ENCODE measurements around the gene FAM199X.

Gene FAM199X

DNA sequence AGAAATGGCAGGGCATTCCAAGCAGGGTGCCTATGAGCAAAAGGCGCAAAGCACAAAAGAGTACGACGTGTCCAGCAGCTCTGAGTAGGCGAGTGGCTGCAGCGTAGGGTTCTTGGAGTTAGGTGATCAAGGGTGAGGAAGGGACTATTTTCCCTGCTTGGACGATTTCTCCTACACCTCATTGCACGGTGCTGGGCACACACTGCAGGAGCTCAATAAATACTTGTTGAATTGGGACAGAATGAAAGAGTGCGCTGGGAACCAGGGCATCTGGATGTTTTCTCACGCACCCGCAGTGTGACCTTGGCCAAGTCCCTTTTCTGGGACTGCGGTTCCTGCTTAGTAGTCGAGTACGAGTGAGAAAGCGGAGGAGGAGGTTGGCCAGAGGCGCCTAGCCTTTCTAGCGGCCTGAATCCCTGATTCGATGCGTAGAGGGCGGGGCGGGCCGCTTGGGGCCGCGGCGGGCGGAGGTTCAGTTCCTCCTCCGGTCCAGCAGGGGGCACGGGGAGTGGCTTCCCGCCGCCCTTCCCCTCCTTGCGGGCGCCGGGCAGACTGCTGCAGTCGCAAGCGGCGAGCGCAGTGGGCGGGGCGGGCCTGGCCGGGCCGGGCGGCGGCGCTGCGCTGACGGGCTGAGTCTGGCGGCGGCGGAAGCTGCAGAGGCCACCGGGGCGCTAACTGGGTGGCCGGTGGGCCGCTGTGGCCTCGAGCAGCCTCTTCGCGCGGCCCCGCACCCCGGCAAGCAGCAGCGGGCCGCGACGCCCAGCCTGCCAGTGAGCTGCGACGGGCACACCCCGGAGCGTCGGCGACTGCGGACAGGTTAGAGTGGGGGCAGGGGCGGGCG is at the start of gene FAM199X:
Gene FAM199X, plus strand, starts transcription at position 560 of the 841 bp plus-strand sequence. CDS start 333 bp downstream, outside the sequence.
- DNase-seq: peak; percentile 1 to 86 (median 66)

DNA sequence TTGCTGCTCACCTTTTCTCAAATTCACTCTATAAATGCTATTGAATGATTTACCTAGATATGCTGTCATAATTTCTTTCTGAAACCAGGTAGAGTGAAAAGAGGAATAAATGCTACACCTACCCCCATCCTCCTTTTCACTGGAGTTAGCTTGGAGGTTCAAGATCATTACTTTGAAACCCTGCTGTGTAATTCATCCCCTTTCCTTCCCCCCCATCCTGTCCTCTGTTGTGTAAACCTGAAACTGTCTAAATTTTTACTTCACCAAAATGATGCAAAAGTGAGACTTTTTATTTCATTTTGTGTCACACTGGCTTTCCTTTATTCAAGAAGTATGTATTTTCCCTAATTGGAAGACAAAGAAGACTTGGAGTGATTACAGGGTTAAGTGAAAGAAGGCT is 48.5 kb upstream of the FAM199X start:
- no peak for DNase-seq

DNA sequence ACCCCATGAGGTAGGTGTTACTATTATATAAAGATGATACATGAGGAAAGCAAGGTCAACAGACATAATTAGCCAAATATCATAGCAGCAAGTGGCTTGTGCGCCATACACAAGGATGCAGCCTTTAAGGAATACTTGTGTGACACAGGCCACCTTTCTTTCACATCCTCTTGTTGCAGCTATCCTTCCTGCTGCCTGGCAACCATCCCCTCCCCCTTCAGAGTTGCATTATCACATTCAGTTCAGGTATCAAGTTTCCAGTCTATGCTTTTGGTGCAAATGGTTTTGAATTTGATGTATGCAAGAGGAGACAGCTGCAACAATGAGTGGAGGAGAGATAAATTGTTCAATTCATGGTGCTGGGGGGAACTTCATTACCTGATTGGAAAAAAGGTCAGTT is 47.5 kb upstream of the FAM199X start:
- no peak for DNase-seq

DNA sequence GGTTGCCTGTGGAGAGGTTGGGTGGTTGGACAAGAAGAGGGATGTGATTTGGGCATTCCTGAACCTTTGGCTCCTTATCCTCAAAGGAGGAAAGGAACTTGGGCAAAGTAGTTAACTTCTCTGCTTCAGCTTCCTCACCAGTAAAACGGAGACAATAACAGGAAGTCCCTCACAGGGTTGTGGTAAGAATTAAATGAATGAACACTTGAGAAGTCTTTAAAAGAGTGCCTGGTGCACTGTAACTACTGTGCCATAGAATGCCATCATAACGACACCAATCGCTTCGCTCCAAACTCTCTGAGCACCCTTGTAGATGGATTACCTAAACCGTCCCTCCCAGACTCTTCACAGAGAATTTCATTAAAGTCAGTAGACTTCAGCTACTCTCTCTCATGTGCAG is 43.4 kb upstream of the FAM199X start:
- no peak for DNase-seq

DNA sequence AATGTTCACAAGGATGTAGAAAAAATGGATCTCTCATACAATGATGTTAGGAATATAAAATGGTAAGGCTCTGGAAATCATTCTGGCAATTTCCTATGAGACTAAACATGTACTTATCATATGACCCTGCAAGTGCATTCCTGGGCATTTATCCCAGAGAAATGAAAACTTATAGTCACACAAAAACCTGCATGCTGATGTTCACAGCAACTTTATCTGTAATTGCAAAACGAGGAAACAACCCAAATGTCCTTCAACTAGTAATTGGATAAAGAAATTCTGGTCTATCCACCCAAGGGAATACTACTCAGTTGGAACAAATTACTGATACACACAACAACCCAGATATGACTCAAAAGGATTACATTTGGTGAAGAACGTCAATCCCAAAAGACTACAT is 39.4 kb upstream of the FAM199X start:
- no peak for DNase-seq

DNA sequence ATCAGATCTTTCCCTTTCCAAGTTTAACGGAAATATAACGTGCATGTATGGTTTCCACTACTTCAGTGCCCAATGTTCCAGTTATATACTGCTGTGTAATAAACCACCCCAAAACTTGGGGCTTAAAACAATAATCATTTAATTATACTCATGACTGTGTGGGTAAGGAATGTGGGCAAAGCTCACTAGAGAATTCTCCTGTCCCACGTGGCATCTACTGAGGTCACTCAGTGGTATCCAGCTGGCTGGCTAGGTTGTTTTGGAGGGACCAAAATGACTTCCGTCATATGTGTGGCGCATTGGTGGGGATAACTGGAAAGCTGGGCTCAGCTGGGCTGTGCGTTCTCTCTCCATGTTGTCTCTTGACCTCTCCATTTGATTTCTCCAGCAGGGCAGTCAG is 35.4 kb upstream of the FAM199X start:
- no peak for DNase-seq

DNA sequence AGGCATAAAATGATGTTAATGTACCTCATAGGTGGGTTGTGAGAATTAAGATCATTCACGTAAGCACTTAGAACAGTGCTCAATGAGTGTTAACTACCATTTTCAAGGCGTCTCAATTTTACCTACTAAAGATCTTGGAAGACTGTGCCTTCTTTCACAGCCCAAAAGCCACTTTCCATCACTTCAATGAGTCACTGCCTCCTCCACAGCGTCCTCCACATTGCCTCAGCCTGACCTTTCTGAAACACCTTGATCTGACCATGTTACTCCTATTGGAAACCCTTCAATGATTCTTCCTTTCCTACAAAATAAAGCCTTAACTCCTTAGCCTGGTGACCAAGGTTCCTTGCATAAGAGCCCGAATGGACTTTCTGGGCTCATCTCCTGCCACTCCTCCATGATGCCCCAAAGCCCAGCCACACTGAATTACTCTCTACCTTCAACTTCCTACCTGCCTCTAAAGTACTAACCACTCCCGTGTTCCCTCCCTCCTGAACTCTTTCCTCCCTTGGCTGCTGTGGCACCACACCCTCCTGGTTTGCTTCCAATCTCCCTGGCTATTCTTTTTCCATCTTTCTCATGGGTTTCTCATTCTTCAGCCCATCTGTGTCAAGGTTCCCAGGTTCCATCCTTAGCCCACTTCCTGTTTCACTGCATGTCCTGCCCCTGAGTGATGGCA is 31.5 kb upstream of the FAM199X start:
- no peak for DNase-seq

DNA sequence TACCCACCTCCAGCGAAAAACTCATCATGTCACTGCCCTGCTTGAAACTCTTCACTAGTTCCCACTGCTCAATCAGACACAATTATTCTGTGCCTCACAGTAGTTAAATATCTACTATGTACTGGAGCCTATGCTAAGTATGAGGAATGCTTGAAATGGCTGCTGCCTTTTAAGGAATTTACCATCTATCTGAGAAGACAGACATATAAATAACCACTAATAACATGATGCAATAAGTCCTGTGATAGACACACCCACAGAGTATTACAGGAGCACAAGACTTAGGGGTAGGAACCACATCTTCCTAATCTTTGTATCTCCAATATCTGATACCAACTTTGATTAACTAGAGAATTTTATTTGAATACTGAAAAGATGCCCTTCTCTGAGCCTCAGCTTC is 30.6 kb upstream of the FAM199X start:
- DNase-seq: no peak

DNA sequence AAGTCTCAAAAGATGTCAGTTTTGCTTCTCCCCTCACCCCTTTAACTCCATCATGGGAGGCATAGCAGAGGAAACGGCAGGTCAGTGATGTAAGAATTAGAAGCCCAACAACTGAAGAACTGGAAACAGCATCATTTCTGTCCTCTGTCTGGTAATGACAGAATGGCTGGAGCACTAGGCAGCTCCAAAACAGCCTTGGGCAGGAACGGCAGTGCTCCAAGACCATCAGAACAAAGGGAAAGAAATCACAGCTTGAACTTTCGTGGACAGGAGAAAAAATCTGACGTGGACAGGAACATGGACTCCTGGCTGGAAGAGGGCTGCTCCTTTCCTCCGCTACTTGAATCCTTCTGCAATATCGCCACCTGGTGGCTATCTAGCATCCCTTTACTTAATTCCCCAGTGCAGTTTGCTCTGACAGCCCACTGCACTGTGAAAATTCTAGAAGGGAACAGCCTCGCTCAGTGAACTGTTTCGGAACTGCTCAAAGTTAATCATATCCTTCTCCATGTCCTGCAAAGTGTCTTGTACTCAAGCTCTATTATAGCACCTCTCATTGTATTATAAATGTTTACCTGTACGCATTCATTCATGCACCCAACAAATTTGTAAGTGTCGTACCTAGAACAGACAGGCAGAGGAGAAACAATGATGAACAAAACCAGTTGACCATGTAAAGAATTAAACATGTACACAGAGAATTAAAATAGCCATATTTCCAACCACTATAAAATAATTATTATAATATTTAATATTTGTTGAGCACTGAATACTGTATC is 29.8 kb upstream of the FAM199X start:
- DNase-seq: peak in 44 of 51 donors; percentile 1 to 76 (median 33)

DNA sequence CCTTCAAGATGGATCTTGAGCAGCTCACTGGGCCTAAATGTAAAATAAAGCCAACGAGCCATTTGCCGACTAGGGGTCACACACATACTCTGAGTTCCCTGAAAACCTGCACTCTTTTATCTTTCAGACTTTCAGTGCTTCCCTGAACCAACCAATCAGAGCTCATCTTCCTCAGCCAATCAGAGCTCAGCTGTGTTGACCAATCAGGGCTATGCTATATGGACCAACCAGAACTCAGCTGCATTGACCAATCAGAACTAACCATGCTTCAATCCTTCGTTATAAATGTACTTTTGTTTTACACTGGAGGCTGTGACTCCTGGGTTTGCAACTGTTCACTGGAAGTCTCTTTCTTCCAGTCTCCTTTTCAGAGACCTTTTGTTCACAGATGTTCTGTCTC is 28.8 kb upstream of the FAM199X start:
- DNase-seq: peak in 1 of 51 donors; percentile 3

DNA sequence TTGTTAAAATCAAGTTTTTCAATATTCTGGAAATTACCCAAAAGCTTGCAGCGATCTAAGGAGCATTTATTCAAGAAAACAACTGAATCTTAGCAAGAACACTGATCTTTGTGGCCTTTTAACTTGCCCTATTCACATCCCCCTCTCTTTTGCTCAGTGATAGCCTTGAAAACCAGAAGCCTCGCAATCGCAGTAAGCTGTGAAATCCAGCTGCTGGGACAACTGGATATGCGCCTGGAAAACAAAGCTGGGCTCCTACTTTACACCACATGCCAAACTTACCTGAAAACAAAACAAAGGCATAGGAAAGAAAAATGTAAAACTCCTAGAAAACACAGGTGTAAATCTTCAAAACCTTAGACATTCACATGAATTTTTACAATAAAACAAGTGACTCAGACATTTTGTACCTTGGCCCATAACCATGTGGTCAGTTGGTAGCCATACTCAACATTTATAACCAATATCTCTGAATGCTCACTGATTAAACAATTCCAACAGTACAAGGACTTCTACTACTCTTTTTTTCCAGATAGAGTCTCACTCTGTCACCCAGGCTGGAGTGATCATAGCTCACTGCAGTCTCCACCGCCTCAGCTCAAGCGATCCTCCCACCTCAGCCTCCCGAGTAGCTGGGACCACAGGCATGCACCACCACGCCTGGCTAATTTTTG is 25.0 kb upstream of the FAM199X start:
- no peak for DNase-seq

DNA sequence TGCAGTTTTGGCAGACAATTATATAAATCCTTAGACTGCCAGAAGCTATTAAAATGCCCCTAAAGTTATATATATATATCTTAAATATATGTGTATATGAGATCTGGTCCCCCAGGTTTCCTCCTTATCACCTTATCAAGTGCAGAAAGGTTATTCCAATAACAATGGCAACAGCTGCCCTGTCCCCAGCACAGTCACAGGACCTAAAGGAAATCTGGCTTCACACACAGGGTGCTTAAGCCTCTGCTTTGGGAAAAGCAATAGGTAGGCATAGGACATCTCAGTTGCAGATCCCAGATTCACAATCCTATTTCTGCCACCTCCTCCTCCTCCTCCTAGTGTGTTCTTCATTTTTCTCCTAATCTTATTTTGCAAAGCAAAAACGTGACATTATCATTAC is 15.2 kb upstream of the FAM199X start:
- DNase-seq: no peak

DNA sequence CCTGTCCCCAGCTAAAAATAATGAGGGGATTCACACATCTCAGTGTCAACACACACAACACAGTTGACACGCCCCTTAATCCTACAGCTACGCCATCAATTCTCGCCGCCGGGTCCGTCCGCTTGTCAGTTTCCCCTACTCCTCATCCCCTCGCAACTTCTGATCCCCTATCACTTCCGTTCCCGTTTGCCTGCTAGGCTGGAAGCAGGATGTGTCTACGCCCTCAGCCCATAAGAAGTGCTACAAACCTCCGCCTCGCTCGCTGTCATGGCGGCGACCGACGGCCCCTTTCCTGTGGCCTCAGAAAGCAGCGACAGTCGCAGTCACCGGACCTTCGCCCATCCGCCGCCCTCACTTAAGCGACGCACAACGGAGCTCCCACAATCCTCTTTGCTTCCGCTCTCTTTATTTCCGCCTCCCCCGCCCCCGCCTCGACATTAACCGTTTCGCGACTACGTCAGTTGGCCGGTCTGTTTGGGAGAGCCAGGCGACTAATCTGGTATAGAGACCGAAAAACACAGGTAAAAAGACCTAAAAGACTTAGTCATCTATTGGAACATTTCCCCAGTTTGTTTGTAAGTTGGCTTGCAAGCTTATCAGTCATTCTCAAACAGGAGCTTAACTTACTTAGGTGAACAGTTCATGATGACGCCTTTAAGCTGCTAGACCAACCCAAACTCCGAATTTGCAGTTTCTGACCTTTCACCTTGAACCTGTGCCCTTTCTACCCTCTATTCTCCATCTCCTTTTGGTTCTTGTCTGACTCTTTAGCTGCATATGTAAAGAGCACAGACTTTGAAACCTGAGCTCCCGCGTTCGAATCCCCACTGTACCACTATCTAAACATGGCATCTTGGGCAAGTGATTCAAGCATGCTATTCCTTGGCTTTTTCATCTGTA is 9.4 kb upstream of the FAM199X start, which contains the start of gene SLC25A53:
Gene SLC25A53, minus strand, starts transcription at position 380 of the 900 bp plus-strand sequence. CDS start 51,752 bp downstream, outside the sequence.
- DNase-seq: peak; percentile 19 to 94 (median 66)

DNA sequence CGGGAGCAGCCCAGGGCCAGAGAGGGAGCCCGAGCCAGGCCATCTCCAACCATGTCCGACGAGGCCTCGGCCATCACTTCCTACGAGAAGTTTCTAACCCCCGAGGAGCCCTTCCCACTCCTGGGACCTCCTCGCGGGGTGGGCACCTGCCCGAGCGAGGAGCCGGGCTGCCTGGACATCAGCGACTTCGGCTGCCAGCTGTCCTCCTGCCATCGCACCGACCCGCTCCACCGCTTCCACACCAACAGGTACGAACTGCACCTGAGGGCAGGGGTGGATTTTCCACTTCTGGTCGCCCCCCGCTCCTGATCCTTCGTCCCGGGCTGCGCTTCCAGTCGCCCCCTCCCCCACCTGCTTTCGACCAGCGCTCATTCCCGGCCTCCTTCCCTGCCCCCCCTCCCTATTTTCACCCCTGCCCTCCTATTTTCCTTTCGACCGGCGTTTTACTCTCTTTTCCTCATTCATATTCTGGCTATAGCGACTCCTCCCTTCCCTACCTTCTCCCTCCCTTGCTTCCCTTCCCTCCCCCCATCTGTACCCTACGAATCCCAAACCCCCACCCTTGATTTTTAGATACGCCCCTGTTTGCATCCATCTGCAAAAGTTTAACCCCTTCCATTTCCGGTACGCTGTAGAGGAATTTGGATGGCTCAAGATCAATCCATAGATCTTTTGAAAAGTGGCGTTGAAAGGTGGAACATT is 633 bp downstream of the FAM199X start:
- peak in 13 of 51 donors; percentile 6 to 63 (median 19) for DNase-seq

DNA sequence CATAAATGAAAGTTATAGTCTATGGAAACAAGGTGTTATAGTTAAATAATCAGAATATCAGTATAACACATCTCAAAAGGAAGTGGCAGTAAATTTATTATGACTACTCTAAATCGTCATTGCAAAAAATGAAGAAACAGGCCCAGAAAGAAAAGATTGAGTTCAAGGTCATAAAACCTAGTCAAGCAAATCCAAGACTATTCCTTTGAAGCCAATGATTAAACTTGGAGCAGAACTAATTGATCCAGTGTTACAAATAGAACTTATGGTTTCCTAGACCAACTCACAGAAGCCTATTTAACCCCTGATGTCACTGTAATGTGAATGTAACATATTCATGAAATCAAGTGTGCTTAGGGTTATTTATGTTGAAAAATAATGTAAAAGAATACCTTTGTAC is 1.9 kb downstream of the FAM199X start:
- DNase-seq: no peak

DNA sequence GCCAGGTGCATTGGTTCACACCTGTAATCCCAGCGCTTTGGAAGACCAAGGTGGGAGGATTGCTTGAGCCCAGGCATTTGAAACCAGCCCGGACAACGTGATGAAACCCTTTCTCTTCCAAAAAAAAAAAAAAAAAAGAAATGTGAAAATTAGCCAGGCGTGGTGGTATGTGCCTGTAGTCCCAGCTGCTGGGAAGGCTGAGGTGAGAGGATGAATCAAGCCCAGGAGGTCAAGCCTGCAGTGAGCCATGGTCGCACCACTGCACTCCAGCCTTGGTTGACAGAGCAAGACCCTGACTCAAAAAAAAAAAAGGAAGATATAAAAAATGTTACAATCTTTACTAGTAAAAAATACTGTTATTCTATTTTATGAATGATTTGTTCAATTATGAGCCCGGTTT is 5.9 kb downstream of the FAM199X start:
- no peak for DNase-seq

DNA sequence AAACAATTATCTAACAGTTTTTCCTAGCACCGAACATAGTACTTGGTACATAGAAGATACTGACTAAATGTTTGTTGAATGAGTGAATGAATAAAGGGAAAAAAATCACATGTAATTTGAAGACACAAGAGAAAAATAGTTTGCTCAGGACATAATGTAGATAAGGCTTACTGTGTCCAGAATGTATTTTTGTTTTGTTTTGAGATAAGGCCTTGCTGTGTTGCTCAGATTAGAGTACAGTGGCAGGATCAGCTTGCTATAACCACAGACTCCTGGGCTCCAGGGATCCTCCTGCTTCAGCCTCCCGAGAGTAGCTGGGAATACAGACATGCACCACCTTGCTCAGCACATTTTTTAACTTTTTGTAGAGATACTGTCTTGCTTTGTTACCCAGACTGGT is 6.5 kb downstream of the FAM199X start:
- DNase-seq: no peak

DNA sequence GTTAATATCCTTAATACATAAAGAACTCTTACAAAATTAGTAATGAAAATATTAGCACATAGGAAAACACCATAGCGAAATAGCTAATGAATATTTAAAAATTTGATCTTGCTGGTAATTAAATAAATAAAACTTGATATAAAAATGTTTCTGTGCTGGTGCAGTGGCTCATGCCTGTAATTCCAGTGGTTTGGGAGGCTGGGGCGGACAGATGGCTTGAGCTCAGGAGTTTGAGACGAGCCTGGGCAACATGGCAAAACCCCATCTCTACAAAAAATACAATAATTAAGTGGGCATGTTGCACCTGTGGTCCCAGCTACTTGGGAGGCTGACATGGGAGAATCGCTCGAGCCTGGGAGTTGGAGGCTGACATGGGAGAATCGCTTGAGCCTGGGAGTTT is 7.6 kb downstream of the FAM199X start:
- no peak for DNase-seq

DNA sequence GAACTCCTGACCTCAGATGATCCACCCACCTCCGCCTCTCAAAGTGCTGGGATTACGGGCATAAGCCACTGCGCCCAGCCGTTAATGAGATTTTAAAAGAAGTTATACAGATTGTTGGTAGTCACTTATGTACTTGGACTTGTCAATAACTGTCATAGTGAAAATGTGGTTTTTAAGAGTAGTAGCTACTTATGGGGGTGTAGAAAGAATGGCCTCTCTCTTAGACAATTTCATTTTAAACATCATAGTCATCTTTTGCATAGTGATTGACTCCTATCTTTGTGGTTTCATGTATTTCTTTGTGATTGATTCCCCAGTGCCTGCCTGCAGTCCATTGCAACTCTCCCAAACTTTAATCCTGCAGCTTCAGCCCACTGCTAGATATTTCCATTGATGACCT is 17.4 kb downstream of the FAM199X start:
- no peak for DNase-seq

DNA sequence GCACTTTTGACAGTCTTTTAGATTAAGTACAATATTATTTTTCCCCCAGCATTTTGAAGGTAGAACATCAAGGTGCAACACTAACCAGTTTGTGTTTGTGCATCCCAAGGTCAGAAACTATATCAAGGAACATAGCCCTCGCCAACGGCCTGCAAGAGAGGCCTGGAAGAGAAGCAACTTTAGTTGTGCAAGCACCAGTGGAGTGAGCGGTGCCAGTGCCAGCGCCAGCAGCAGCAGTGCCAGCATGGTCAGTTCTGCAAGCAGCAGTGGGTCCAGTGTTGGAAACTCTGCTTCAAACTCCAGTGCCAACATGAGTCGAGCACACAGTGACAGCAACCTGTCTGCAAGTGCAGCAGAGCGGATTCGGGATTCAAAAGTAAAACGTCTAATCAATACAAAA is 21.7 kb downstream of the FAM199X start:
- peak in 2 of 51 donors; percentile 0 to 6 for DNase-seq
